Aortic smooth muscle cell (primary cell): Measurements from ENCODE around the gene HS6ST3. TPM values are rescaled to one million over a fixed set of nuclear protein-coding genes. Genes with fewer than 3 reads are reported as not detected.

Source experiments
- total RNA-seq: library from RNA; depleted of rRNA; stranded (reverse); fragments of >200 nt; gene quantifications from 2 replicates; pipeline ENCODE4 v1.2.3, GENCODE V29; 2014

HS6ST3 gene
- total RNA-seq, result under 0.01 TPM in 2 replicates

GRCh38 chr13:96089749-96090239, at the start of gene HS6ST3:
HS6ST3 (plus strand) TSS chr13:96090107.

GRCh38 chr13:96053003-96053703, 36.8 kb upstream of the HS6ST3 start, which contains the start of gene UGGT2:
UGGT2 (minus strand) TSS chr13:96053401; CDS start chr13:96053312, 89 bp downstream.

Other genes starting within 250 kb of the HS6ST3 start
- gene UGGT2, start 36.7 kb upstream of the HS6ST3 start, total RNA-seq, result 54.6 and 58.9 TPM in 2 replicates